Raji (cell line): ENCODE results near the gene NRM.

Experiments
- POLR2A ChIP-seq: IDR thresholded peaks from 2 replicates; pipeline ENCODE4 v1.6.1; 2011; ENCODE audit warnings: low read depth, low read length, control low read depth; ENCODE audit not compliant: insufficient read depth

The NRM gene

DNA sequence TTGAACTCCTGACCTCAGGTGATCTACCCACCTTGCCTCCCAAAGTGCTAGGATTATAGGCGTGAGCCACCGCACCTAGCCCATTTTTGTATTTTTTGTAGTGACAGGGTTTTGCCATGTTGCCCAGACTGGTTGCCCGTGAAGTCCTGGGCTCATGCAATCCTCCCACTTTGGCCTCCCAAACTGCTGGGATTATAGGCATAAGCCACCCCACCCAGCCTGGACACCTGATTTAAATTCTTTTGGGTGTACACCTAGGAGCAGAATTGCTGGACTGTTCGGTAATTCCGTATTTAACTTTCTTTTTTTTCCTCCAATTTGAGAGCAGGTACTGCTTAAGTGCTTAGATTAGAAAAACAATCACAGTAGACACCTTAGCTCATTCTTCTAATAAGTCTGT lies 5.6 kb upstream of the NRM start:
- no peak for TF ChIP-seq POLR2A

DNA sequence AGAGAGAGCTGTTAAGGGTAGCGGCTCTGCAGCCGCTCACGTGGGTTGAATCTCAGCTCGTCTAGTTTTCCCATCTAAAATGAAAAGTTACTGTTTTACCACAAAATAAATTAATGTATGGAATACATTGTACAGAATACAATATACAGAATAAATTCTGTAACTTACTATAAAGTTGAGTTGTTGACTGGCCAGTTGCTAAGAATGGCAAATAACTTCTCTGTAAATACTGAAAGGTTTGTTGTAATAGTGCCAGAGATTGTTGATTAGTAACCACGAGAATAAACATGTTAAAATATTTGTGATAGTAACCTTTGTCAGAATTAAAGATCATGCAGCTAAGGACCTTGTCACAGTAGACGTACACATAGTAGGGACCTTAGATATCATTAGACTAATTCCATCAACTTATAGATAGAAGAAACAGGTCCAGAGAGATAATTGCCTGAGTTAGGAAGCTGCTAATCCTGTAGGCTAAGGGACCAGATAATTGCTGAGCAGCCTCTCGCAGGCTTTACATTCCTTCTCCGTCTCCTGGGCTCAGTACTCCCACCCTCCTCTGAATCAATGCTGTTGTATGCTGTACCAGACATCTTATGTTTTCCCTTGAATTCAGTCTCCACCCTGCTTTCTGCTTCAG lies 544 bp upstream of the NRM start:
- TF ChIP-seq POLR2A = no peak

DNA sequence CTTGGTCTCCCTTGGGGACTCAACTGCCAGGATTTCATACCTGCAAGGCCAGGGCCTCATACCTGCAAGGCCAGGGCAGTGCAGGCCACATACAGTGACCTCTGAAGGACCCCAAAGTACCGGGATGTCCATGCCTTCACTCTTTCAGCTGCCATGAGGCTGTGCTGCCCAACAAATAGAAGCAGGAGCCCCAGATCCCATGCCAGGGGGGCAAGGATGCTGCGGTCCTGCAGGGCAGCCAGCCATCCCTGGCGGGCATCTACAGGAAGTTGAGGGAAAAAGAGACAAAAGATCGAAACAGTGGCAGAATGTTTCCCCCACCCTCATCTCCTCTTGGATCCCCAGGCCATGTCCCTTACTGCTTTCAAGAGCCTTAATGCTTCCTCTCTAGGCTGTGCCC lies 799 bp downstream of the NRM start:
- peak; percentile 6; the same call in 1 of the 2 replicates for TF ChIP-seq POLR2A

DNA sequence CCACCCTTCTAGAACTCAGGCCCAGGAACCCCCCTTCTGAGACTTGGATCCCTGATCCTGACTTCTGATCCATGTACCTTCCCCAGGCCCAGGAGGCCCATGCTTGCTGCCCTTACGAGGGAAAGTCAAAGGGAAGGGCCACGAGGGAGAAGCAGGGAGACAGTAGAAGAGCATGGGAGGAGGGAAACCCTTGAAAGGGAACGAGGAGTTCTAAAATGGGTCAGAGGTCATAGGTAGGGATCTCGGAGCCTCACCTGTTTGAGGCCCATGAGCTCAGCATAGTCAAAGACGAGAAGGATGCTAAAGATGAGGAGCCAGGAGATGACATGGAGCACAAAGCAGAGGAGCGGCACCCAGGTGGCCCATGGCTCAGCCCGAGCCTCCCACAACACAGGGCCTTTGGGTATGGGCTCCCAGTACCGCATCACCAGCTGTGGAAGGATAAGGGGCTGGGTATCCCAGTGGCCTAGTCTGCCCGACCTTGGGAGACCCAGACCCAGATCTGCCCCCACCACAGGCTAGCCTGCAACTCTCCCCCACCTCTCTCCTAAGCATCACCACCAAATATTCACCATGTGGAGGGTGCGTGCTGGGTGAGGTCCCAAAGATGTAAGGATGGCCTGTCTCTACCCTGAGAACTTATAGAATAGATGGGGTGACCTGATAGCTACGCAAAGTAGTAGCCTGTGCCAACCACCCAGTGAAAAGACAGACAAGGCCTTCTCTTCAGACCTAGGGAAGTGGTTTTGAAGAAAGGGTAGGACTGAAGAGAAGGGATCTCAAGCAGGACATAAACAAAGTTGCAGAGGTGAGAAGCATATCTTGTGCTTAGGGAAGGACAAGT lies 1.5 kb downstream of the NRM start:
- TF ChIP-seq POLR2A = no peak

DNA sequence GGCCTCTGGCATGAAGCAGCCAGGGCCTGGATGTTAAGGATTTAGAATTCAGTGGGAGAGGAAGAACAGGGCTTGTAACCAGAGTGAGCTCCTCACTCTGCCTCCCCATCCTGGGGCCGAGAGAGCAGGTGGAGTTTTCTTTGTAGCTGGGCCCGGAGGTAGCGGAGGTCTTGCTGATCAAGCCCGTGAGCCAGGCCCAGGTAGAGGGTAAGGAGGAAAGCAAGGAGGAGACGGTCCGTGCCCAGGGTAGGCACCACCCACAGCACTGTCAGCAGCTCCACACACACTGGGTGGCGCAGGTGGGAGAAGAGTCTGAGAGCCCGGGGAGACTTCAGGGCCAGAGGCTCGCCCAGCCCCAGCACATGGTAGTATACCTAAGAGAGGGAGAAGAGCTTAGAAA lies 2.2 kb downstream of the NRM start:
- peak; percentile 40; the same call in 1 of the 2 replicates for TF ChIP-seq POLR2A

DNA sequence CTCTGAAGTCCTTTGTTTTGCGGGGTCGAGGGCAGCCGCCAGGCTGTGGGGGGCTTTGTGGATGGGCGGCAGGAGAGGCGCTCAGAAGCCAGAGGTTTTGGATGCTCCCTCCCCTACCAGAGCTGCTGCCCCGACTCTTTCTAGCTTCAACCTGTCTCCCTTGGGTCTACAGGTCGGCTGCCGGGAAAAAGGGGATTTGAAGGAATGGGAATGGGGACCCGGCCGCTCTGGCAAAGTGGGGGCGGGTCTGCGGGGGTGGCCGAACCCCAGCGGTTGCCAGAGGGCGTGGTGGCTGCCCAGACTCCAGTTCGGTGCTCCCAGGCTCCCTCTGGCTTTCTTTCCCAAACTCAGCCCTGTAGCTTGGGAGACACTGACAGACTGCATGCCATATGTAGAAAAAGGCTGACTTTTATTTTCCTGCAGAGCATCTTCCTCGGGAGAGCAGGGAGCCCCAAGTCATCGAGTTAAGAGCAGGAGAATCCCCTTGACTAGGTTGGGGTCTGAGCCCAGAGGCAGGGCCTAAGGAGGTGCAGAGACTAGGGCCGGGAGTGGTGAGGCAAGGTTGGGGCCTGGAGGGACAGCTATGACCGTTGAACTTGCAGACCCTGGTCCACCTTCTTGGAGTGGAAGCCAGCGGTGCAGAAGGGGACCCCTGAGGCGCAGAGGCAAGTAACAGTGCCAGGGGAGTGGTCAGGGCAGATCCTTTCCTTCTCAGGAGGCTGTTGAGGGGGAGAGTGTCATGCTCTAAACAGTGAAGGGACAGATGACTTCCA lies 2.9 kb downstream of the NRM start:
- no peak for TF ChIP-seq POLR2A

DNA sequence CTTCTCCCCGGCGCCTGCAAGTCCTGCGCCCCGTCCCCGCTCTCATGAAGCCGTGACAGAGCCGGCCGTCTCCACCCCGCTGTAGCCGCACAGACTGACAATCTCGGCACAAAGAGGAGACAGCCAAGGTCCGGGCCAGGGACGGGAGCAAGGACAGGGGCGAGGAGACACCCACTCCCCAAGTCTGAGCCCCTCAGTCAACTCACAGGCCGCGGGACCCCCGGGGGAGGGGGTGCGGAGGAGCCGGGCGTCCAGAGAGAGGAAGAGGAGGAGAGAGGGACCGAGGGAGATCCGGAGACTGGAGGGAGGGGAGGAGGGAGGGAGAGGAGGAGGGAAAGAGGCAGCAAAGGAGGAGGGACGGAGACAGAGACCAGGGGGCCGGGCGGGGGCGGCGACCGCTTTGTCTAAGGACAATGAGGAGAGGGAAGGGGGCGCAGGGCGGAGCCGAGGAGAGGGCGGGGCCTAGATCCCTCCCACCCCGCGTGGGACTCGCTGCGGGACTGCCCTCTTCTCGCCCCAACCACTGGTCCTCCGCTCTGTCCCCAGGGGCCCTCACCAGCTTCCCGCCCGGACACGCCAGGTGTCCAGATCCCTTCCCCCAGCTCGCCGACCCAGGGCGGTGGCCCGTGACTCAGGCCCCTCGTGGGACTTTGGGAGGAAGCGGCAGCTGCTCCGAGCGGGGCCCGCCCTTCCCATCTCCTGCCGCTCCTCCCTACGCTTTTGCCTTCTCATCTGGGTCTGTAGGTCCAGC lies 3.7 kb downstream of the NRM start:
- peak; percentile 55; the same call in 1 of the 2 replicates for TF ChIP-seq POLR2A

DNA sequence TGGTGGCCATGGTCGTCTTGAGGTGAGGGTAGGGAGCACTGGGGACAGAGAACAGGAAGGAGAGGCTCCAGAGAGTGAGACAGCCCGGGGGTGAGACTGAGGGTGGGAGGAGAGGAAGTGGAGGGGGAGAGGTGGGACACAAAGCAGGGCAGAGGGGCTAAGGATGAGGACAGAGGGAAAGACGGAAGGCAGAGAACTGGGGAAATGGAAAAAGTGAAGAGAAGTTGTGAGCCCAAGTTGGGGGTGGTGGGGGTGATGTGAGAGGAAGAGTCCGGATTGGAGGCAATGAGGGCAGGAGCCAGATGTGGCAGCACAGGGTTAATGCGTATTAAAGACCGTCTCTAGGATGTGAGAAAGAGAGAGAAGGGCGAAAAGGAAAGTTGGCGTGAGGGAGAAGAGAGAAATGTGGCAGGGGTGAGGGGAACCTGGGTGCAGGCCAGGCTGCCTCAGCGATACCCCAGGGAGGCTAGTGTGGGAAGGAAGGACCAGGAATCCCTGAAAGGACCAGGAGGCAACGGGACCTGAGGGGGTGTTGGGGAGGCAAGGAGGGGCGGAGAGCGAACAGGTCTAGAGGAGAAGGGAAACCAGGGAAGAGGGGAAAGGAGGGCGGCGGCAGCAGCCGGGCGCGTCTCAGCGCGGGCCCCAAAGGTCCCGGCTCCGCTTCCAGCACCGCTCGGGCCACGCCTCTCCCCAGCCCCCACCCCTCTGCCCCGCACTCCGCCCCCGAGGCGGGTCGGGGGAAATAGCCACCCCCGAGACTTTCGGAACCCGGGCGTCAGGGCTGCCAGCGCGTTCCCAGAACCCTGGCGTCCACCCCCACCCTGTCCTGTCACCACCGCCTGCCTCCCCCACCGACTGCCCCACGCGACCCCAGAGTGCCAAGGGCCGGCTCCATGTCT lies 4.5 kb downstream of the NRM start, which contains the start of gene PPP1R18:
PPP1R18 (minus strand) TSS at position 637 of the 899 bp plus-strand sequence; CDS start at position 10, 627 bp downstream.
- peak; percentile 74 for TF ChIP-seq POLR2A

DNA sequence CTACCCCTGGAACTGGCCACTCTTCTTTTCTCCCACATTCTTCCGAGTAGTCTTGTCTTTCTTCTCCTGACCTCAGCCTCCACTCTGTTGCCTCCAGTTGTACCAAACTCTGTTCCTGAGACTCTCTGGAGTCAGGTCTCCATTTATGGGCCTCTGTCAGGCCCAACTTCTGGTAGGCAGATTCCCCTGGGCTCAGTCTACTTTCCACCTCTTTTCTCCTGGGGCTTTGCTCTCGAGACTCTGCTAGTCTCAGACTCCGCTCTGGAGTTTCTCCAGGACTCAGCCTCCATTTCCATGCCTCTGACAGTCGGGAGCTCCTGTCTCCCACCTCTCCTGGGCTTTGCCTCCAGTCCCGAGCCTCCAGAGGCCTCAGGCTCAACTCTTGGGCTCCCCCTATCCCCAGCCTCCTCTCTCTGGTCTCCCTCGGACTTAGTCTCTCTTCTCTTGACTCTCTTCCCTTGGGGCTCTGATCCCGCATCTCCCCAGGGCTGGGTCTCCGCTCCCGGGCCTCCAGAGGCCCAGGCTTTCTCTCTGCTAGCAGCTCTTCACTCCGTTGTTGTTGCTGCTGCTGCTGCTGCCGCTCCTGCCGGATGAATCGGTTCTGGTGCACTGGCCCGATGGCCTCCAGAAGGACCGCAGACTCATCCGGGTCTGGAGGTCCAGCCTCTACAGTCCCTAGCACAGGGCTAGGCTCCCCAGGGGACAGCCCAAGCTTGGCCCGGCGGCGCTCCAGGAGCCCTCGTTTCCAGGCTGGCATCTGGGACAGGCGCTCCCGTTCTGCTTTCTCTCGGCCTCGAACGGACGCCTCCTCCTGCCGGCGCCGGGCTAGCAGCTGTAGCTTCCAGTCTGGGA lies 5.4 kb downstream of the NRM start:
- no peak for TF ChIP-seq POLR2A

DNA sequence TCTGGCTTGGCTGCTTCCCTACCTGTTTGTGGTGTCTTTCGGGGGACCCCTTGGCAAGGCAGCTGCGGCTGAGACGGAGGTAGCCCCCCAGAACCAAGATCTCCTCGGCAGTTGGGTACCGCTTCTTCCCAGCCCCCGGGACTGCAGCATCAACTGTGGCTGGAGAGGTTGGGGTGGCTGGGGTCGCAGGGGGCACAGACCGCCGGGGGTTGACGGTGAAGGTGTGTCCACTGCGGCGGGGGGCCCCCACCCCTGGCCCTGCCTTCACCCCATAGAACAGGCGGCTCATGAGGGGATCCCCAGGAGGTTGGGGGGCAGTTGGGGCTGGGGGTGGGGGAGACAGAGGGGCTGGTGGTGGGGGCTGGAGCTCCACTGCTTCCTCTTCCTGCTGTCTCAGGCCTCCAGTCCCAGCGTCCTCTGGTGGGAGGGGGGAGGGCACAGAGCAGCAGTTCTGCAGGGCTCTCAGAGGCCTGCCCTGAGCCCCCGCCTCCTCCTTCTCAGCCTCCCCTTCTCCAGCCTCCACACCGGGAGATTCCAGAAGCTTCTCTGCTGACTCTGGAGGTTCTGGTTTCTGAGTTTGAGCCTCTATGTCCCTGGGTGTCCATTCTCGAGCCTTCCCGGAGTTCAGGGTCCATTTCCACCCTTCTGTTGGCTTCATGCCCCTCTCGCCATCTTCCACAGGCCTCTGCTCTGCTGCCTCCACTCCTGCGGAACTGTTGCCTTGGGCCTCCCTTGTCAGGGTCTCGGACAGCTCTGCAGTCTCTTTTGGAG lies 6.2 kb downstream of the NRM start:
- peak; percentile 46; the same call in 1 of the 2 replicates for TF ChIP-seq POLR2A

DNA sequence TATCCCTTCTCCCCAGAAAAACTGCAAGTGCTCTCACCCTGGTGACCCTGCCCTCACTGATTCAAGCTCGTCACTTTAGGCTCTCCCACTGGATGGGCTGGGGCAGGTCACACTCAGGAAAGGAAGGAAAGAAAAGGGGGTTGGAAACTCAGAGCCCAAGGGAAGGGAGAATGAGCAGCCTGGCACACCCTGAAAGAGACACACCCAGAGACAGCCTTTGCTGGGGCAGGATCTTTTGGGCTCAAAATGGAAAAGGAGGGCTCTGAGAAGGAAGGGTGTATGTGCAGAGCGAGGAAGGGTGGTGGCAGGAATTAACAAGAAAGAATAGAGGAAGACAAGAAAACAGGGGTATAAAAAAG lies 6.8 kb downstream of the NRM start:
- TF ChIP-seq POLR2A = no peak
